Calu3 (cell line): ENCODE measurements around the gene ITGA7. TPM values are rescaled to one million over a fixed set of nuclear protein-coding genes. Genes with fewer than 3 reads are reported as not detected.

ENCODE experiments used
- BruUV-seq: library from RNA; stranded (reverse); fragments of 400-500 nt; replicated peaks from 2 replicates; lab custom pipeline; 2021; lab: Mats Ljungman, UMichigan
- CTCF ChIA-PET: fragments of 300-600 bp; sonication (Branson Sonifier 250); formaldehyde crosslinking; loops from one replicate; lab custom pipeline; 2022; ENCODE audit warnings: antibody characterized with exemption; lab: Charles Lee
- DNase-seq: peaks from one replicate; pipeline ENCODE4 v3.0.0; 2022
- H3K27ac Mint-ChIP-seq: one replicate; pipeline ENCODE4 v1.8.0; 2022; ENCODE audit warnings: mixed read lengths; ENCODE audit not compliant: unreplicated experiment
- H3K27me3 Mint-ChIP-seq: one replicate; pipeline ENCODE4 v1.8.0; 2022; ENCODE audit warnings: mixed read lengths; ENCODE audit not compliant: unreplicated experiment
- H3K36me3 Mint-ChIP-seq: one replicate; pipeline ENCODE4 v1.8.0; 2022; ENCODE audit warnings: mild to moderate bottlenecking, moderate library complexity, mixed read lengths; ENCODE audit not compliant: insufficient read depth, unreplicated experiment
- H3K4me1 Mint-ChIP-seq: one replicate; pipeline ENCODE4 v1.8.0; 2022; ENCODE audit warnings: mild to moderate bottlenecking, low read depth, mixed read lengths; ENCODE audit not compliant: unreplicated experiment
- H3K4me3 Mint-ChIP-seq: one replicate; pipeline ENCODE4 v1.8.0; 2022; ENCODE audit warnings: mild to moderate bottlenecking, low read depth, moderate library complexity, mixed read lengths; ENCODE audit not compliant: unreplicated experiment
- H3K9me3 Mint-ChIP-seq: one replicate; pipeline ENCODE4 v1.8.0; 2022; ENCODE audit warnings: low read depth, mixed read lengths; ENCODE audit not compliant: unreplicated experiment
- intact Hi-C: fragments of 100-400 bp; cut with micrococcal nuclease; formaldehyde crosslinking; loops from one replicate; pipeline ENCODE4 v1.10.0; 2022; ENCODE audit not compliant: unreplicated experiment
- total RNA-seq: library from RNA; stranded (reverse); gene quantifications from 2 replicates; pipeline ENCODE4 v1.2.3, GENCODE V29; 2022
- TF ChIP-seq, protein P1 (sequence below): fragments of 200-600 bp; IDR thresholded peaks from one replicate; pipeline ENCODE4 v1.8.0; 2022; ENCODE audit warnings: antibody characterized with exemption; ENCODE audit not compliant: unreplicated experiment

ITGA7 gene
- total RNA-seq, 1 experiment from 2014 or later = 5.9 TPM

GRCh38 chr12:55692631-55693322 is 14.9 kb downstream of the ITGA7 start:
- no peaks in the 10 kb centered on the region for H3K4me1 Mint-ChIP-seq
- no TSS peak for BruUV-seq
- TF ChIP-seq, protein P1, sequence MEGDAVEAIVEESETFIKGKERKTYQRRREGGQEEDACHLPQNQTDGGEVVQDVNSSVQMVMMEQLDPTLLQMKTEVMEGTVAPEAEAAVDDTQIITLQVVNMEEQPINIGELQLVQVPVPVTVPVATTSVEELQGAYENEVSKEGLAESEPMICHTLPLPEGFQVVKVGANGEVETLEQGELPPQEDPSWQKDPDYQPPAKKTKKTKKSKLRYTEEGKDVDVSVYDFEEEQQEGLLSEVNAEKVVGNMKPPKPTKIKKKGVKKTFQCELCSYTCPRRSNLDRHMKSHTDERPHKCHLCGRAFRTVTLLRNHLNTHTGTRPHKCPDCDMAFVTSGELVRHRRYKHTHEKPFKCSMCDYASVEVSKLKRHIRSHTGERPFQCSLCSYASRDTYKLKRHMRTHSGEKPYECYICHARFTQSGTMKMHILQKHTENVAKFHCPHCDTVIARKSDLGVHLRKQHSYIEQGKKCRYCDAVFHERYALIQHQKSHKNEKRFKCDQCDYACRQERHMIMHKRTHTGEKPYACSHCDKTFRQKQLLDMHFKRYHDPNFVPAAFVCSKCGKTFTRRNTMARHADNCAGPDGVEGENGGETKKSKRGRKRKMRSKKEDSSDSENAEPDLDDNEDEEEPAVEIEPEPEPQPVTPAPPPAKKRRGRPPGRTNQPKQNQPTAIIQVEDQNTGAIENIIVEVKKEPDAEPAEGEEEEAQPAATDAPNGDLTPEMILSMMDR = no peak
- peaks cover 27% of the 10 kb centered on the region for H3K27me3 Mint-ChIP-seq
- no peaks in the 10 kb centered on the region for H3K9me3 Mint-ChIP-seq
- DNase-seq = no peak
- CTCF ChIA-PET = interaction anchor here (1.3 kb wide), 1 partner anchor 10 kb away, joined by 4 read pairs; no protein-coding TSS in a partner anchor
- no peak overlapping the region for H3K27ac Mint-ChIP-seq
- no peaks in the 10 kb centered on the region for H3K36me3 Mint-ChIP-seq
- intact Hi-C loops = no loop called here
- no peak overlapping the region for H3K4me3 Mint-ChIP-seq

- no peak overlapping the region for H3K27ac Mint-ChIP-seq
- CTCF ChIA-PET = interaction anchor here (0.6 kb wide), 1 partner anchor 303 kb away, joined by 3 read pairs; no protein-coding TSS in a partner anchor
Measured at GRCh38 chr12:55688716-55689655, 18.7 kb downstream of the ITGA7 start.

DNA sequence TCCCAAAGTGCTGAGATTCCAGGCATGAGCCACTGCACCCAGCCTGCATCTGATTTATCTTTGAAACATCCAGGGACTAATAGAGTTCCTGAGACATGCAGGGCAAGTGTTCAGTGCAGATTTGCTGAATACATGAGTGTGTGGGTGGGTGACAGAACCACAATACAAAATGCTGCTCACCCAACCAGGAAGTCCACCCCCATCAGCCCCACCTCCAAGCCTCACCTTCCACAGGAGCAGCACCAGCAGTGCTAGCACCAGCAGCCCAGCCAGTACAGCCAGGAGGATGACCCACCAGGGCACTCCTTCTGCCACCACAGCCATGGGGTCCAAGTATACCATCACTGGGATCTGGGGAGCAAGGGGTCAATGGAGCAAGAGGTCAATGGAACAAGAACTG is 20.0 kb downstream of the ITGA7 start:
- TF ChIP-seq, protein P1 = no peak
- no peak for DNase-seq
- Mint-ChIP-seq H3K9me3 (no peaks in the 10 kb centered on the region), H3K36me3 (peaks cover 14% of the 10 kb centered on the region), H3K27ac (no peak overlapping the region), H3K4me3 (no peak overlapping the region), H3K27me3 (no peaks in the 10 kb centered on the region), H3K4me1 (peaks cover 12% of the 10 kb centered on the region)
- intact Hi-C loops = no loop called here
- CTCF ChIA-PET = interaction anchor here (0.7 kb wide), 1 partner anchor 111 kb away, joined by 3 read pairs; no protein-coding TSS in a partner anchor
- BruUV-seq = no TSS peak

More at GRCh38 chr12:55688716-55689655, 18.7 kb downstream of the ITGA7 start:
- intact Hi-C loops = no loop called here
- DNase-seq = no peak
- Mint-ChIP-seq H3K9me3 (no peaks in the 10 kb centered on the region), H3K4me3 (no peak overlapping the region), H3K4me1 (peaks cover 4% of the 10 kb centered on the region), H3K27me3 (no peaks in the 10 kb centered on the region), H3K36me3 (peaks cover 9% of the 10 kb centered on the region)
- BruUV-seq = no TSS peak
- TF ChIP-seq, protein P1 = no peak

DNA sequence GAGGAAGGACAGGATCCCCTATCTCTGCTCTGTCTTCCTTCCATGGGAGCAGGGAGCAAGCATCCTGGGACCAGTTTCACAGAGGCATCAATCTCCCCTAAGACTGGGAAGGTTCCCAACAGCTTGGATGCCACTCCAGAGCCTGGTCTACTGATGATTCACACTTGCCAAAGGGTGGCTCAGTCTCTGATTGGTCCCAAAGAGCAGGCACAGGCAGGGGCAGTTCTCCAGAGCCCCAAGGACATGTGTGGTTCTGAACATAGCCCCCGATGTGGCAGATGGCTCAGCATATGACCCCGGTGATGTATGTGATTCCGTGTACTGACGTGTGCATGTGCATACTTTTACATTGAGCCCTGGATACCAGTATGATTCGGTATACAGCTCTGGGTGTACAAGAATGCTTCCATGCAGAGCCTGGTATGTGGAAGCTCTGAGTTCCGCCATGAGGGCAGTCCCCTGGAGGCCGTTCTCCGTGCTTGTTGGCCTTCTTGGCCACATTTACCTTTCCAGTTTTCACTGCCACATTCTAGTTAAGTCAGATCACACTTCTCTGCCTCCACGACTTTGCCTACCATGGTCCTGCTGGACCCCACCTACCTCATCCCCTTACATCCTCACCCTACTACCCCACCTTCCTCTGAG is 21.2 kb downstream of the ITGA7 start:
- Mint-ChIP-seq H3K4me1 (peaks cover 20% of the 10 kb centered on the region), H3K4me3 (no peak overlapping the region), H3K27me3 (no peaks in the 10 kb centered on the region), H3K27ac (no peak overlapping the region), H3K9me3 (no peaks in the 10 kb centered on the region), H3K36me3 (peaks cover 26% of the 10 kb centered on the region)
- DNase-seq = no peak
- no TSS peak for BruUV-seq
- CTCF ChIA-PET = no interaction called here
- TF ChIP-seq, protein P1 = no peak
- intact Hi-C loops = no loop called here
